CD14-positive monocyte (primary cell): ENCODE measurements around the gene COMMD1. TPM values are rescaled to one million over a fixed set of nuclear protein-coding genes. Genes with fewer than 3 reads are reported as not detected.
"Not testable (repeated sequence)": the region's sequence is repeated elsewhere in the genome, so short reads cannot be mapped to it uniquely, and the experiment has no call there.

ENCODE experiments used
- DNase-seq, 3 donors: peaks; one replicate each; pipeline ENCODE4 v3.0.0-alpha.2; 2011 to 2022
- H2AFZ ChIP-seq: 2 replicates; pipeline ENCODE4 v1.6.0; 2012; ENCODE audit warnings: mild to moderate bottlenecking, low read depth, low read length, inconsistent platforms; ENCODE audit not compliant: insufficient read depth, poor library complexity, severe bottlenecking
- H3K27ac ChIP-seq, 2 donors: 1 replicate in 1 of 2; 2 replicates in 1 of 2; pipeline ENCODE4 v1.5.1; 2012 to 2013; ENCODE audit warnings: low read length in 2 of 2, control low read depth in 1 of 2, inconsistent platforms in 1 of 2, low read depth in 1 of 2, mild to moderate bottlenecking in 1 of 2
- H3K27me3 ChIP-seq, 2 donors: one replicate each; pipeline versions ENCODE4 v1.6.0 to v1.6.1; 2011 to 2013; ENCODE audit warnings: low read length in 2 of 2; ENCODE audit not compliant: control insufficient read depth in 2 of 2, insufficient read depth in 2 of 2
- H3K36me3 ChIP-seq, 2 donors: replicated peaks in 1 of 2; 1 replicate in 1 of 2; 2 replicates in 1 of 2; pipeline versions ENCODE4 v1.5.1 to v1.6.1; 2012 to 2013; ENCODE audit warnings: low read length in 2 of 2, control low read depth in 1 of 2, inconsistent platforms in 1 of 2, mild to moderate bottlenecking in 1 of 2; ENCODE audit not compliant: insufficient read depth in 2 of 2, control insufficient read depth in 1 of 2
- H3K4me1 ChIP-seq, 2 donors: 1 replicate in 1 of 2; 2 replicates in 1 of 2; pipeline versions ENCODE4 v1.5.1 to v1.6.1; 2012 to 2013; ENCODE audit warnings: low read length in 2 of 2, control low read depth in 1 of 2, inconsistent platforms in 1 of 2, mild to moderate bottlenecking in 1 of 2, moderate library complexity in 1 of 2; ENCODE audit not compliant: insufficient read depth in 2 of 2, control insufficient read depth in 1 of 2
- H3K4me2 ChIP-seq: replicated peaks from 2 replicates; pipeline ENCODE3; 2012; ENCODE audit warnings: low read length, moderate library complexity, mild to moderate bottlenecking; ENCODE audit not compliant: poor library complexity, severe bottlenecking; ENCODE audit errors: extremely low read depth
- H3K4me3 ChIP-seq, 3 experiments: fragments of 200-600 bp in 1 of 3; sonication (generic) in 1 of 3; replicated peaks in 1 of 3; 1 replicate in 2 of 3; 2 replicates in 1 of 3; pipeline ENCODE4 v1.5.1; 2011 to 2013; ENCODE audit warnings: low read length in 3 of 3, mild to moderate bottlenecking in 3 of 3, control low read depth in 2 of 3, low read depth in 2 of 3, inconsistent platforms in 1 of 3, moderate library complexity in 1 of 3
- H3K79me2 ChIP-seq: 2 replicates; pipeline ENCODE4 v1.6.0; 2012; ENCODE audit warnings: mild to moderate bottlenecking, control low read depth, inconsistent platforms, low read length, moderate library complexity; ENCODE audit not compliant: insufficient read depth
- H3K9ac ChIP-seq: 2 replicates; pipeline ENCODE4 v1.6.0; 2017; ENCODE audit warnings: low read length, mild to moderate bottlenecking; ENCODE audit not compliant: insufficient read depth, poor library complexity, severe bottlenecking
- H3K9me3 ChIP-seq, 2 donors: replicated peaks in 1 of 2; 1 replicate in 1 of 2; 2 replicates in 1 of 2; pipeline versions ENCODE4 v1.5.1 to v1.6.1; 2012 to 2013; ENCODE audit warnings: low read length in 2 of 2, control low read depth in 1 of 2; ENCODE audit not compliant: control insufficient read depth in 1 of 2, insufficient read depth in 1 of 2
- H4K20me1 ChIP-seq: 2 replicates; pipeline ENCODE4 v1.6.0; 2012; ENCODE audit warnings: mild to moderate bottlenecking, low read length, control low read depth, moderate library complexity; ENCODE audit not compliant: insufficient read depth
- H3K27ac Mint-ChIP-seq, 7 donors: one replicate each; pipeline ENCODE4 v1.8.0; 2020; ENCODE audit warnings: mild to moderate bottlenecking in 7 of 7, mixed read lengths in 7 of 7, moderate library complexity in 6 of 7, inconsistent platforms in 2 of 7
- H3K27me3 Mint-ChIP-seq, 3 donors: one replicate each; pipeline ENCODE4 v1.8.0; 2021 to 2022; ENCODE audit warnings: low read depth in 3 of 3, mild to moderate bottlenecking in 3 of 3, mixed read lengths in 3 of 3, moderate library complexity in 3 of 3, inconsistent platforms in 1 of 3
- H3K36me3 Mint-ChIP-seq, 2 donors: one replicate each; pipeline ENCODE4 v1.8.0; 2020; ENCODE audit warnings: mixed read lengths in 2 of 2, inconsistent platforms in 1 of 2, mild to moderate bottlenecking in 1 of 2
- H3K4me1 Mint-ChIP-seq: one replicate; pipeline ENCODE4 v1.8.0; 2020; ENCODE audit warnings: mild to moderate bottlenecking, mixed read lengths
- H3K4me3 Mint-ChIP-seq, 2 donors: one replicate each; pipeline ENCODE4 v1.8.0; 2020; ENCODE audit warnings: mild to moderate bottlenecking in 2 of 2, mixed read lengths in 2 of 2, moderate library complexity in 1 of 2
- H3K9me3 Mint-ChIP-seq, 7 donors: one replicate each; pipeline ENCODE4 v1.8.0; 2020 to 2022; ENCODE audit warnings: mixed read lengths in 7 of 7, mild to moderate bottlenecking in 6 of 7, moderate library complexity in 6 of 7, inconsistent platforms in 2 of 7
- CTCF ChIP-seq: fragments of 200-600 bp; IDR thresholded peaks from one replicate; pipeline ENCODE4 v1.8.0; 2022; ENCODE audit warnings: antibody characterized with exemption, mild to moderate bottlenecking
- WGBS: methylation state at CpG from one replicate; pipeline ENCODE4 v1.1.5; 2013; ENCODE audit warnings: missing lambda C conversion rate; ENCODE audit not compliant: insufficient coverage; 5-methylcytosine and 5-hydroxymethylcytosine counted together
- intact Hi-C, 2 donors: fragments of 100-400 bp; cut with micrococcal nuclease; formaldehyde crosslinking; loops; one replicate each; pipeline versions ENCODE4 v1.15.0 to v1.15.1; 2023
- polyA plus RNA-seq, 3 donors: library from polyadenylated mRNA; depleted of rRNA in 1 of 3; unstranded in 2 of 3; stranded (reverse) in 1 of 3; fragments of 300-500 nt in 2 of 3; fragments of >200 nt in 1 of 3; fragmentation: Illumina TruSeq in 2 of 3; gene quantifications; 1 replicate in 2 of 3; 2 replicates in 1 of 3; pipeline ENCODE4 v1.2.3, GENCODE V29; 2012 to 2021

Gene COMMD1
- polyA plus RNA-seq, 3 donors: 25.2 to 82.1 (median 70.7) TPM

GRCh38 chr2:61878761-61879160 lies 26.7 kb upstream of the COMMD1 start:
- no peak overlapping the region for H3K27ac ChIP-seq
- H3K9me3 ChIP-seq: no peaks in the 10 kb centered on the region
- Mint-ChIP-seq H3K9me3 (no peaks in the 10 kb centered on the region), H3K27me3 (peaks cover 0 to 2% (median 0%) of the 10 kb centered on the region in 3 donors), H3K27ac (no peak overlapping the region), H3K4me3 (no peak overlapping the region), H3K4me1 (no peaks in the 10 kb centered on the region), H3K36me3 (peaks cover 83 to 95% of the 10 kb centered on the region in 2 donors)
- no peak overlapping the region for H3K4me2 ChIP-seq
- H3K9ac ChIP-seq: no peak overlapping the region
- no peaks in the 10 kb centered on the region for H3K27me3 ChIP-seq
- no peak for TF ChIP-seq CTCF
- H2AFZ ChIP-seq: no peak overlapping the region
- peaks cover 11% of the 10 kb centered on the region for H3K79me2 ChIP-seq
- intact Hi-C loops: no loop called here
- H4K20me1 ChIP-seq: peaks cover 3% of the 10 kb centered on the region
- peaks cover 94 to 100% of the 10 kb centered on the region in 2 donors for H3K36me3 ChIP-seq
- H3K4me1 ChIP-seq: no peaks in the 10 kb centered on the region
- WGBS: no CpG with 5 or more reads among the region's 3 CpGs
- no peak overlapping the region for H3K4me3 ChIP-seq
- DNase-seq: no peak

DNA sequence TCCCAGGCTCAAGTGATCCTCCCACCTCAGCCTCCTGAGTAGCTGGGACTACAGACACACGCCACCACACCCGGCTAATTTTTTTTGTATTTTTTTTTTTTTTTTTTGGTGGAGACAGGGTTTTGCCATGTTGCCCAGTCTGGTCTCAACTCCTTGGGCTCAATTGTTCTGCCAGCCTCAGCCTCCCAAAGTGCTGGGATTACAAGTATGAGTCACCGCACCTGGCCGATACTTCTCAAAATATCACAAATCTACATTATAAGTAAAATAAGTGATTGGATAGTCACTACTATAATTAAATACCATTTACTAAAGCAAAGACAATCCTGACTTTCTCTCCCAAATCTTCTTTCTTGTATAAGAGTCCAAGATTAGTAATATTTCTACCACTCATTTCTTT lies 26.1 kb upstream of the COMMD1 start:
- Histone ChIP-seq H3K36me3 (peaks cover 92 to 100% of the 10 kb centered on the region in 2 donors), H3K79me2 (peaks cover 16% of the 10 kb centered on the region)
- peaks cover 82 to 95% of the 10 kb centered on the region in 2 donors for H3K36me3 Mint-ChIP-seq
- H3K27me3 ChIP-seq, H2AFZ ChIP-seq, DNase-seq, H3K4me1 ChIP-seq, H3K9ac ChIP-seq, H3K4me3 Mint-ChIP-seq, H3K4me2 ChIP-seq, H3K4me1 Mint-ChIP-seq, H3K27ac ChIP-seq, H3K9me3 Mint-ChIP-seq, H3K27me3 Mint-ChIP-seq, H3K27ac Mint-ChIP-seq, H3K4me3 ChIP-seq, H3K9me3 ChIP-seq, H4K20me1 ChIP-seq, intact Hi-C loops: not testable (repeated sequence)
- WGBS: no CpG with 5 or more reads among the region's 4 CpGs
